K562 (cell line): ENCODE data around the gene SIGLEC6. TPM values are rescaled to one million over a fixed set of nuclear protein-coding genes. Genes with fewer than 3 reads are reported as not detected.

ENCODE experiments used
- CREM ChIP-seq: IDR thresholded peaks from 2 replicates; pipeline ENCODE4 v1.6.1; 2014; ENCODE audit warnings: antibody characterized with exemption, low read depth
- CXXC5 ChIP-seq: fragments of 250-450 bp; sonication (Bioruptor Pico); IDR thresholded peaks from 2 replicates; pipeline ENCODE4 v1.8.0; 2022; ENCODE audit warnings: inconsistent platforms, mild to moderate bottlenecking, moderate library complexity
- HCFC1 ChIP-seq: IDR thresholded peaks from 2 replicates; pipeline ENCODE4 v1.6.1; 2012; ENCODE audit warnings: low read depth, low read length, improper control_type of control experiment
- PCBP1 ChIP-seq: fragments of 200-400 bp; formaldehyde crosslinking; IDR thresholded peaks from 2 replicates; pipeline ENCODE4 v1.6.1; 2018; ENCODE audit warnings: mild to moderate bottlenecking, low read depth, low read length; ENCODE audit not compliant: poor library complexity, severe bottlenecking
- PURB ChIP-seq: sonication (generic); formaldehyde crosslinking; IDR thresholded peaks from 2 replicates; pipeline ENCODE4 v1.9.0; 2021; ENCODE audit warnings: low read depth, mild to moderate bottlenecking, missing genetic modification reagents
- THRAP3 ChIP-seq: fragments of 450-650 bp; IDR thresholded peaks from 2 replicates; pipeline ENCODE4 v1.6.1; 2016; ENCODE audit warnings: mild to moderate bottlenecking, inconsistent platforms, borderline replicate concordance
- ZBTB17 ChIP-seq: fragments of 450-650 bp; formaldehyde crosslinking; IDR thresholded peaks from 2 replicates; pipeline ENCODE4 v1.4.0; 2020; ENCODE audit warnings: mild to moderate bottlenecking
- polyA plus RNA-seq, 8 experiments: library from polyadenylated mRNA; depleted of rRNA in 4 of 8; stranded (reverse) in 5 of 8; unstranded in 3 of 8; fragments of >200 nt; fragmentation: Nextera tagmentation in 2 of 8; fragmentation: Illumina TruSeq in 1 of 8; extraction: Ambion mirVana in 2 of 8; extraction: Trizol in 1 of 8; gene quantifications; 2 replicates each; pipeline versions ENCODE4 v1.2.1 to v1.2.3, GENCODE V29; 2011 to 2014; ENCODE audit warnings: inconsistent platforms in 1 of 8, missing spikeins in 1 of 8
- total RNA-seq, 7 experiments: library from RNA; depleted of rRNA in 6 of 7; stranded (reverse); fragments of >200 nt in 6 of 7; fragmentation: Illumina TruSeq in 2 of 7; extraction: Trizol in 2 of 7; gene quantifications; 2 replicates each; pipeline versions ENCODE4 v1.2.1 to v1.2.3, GENCODE V29; 2011 to 2021; ENCODE audit warnings: low replicate concordance in 1 of 7
- TF ChIP-seq, protein P1 (sequence below), 2 experiments: fragments of 450-650 bp; formaldehyde crosslinking in 1 of 2; IDR thresholded peaks; 2 replicates each; pipeline versions ENCODE4 v1.4.0 to v1.6.1; 2014 to 2020; ENCODE audit warnings: mild to moderate bottlenecking in 2 of 2, borderline replicate concordance in 1 of 2, low read depth in 1 of 2
- TF ChIP-seq, protein P2 (sequence below): fragments of 450-650 bp; IDR thresholded peaks from 2 replicates; pipeline ENCODE4 v1.6.1; 2018; ENCODE audit not compliant: partially characterized antibody
- TF ChIP-seq, protein P3 (sequence below), 2 experiments: IDR thresholded peaks in 1 of 2; conservative IDR thresholded peaks in 1 of 2; 2 replicates each; pipeline ENCODE4 v1.6.1; 2016; ENCODE audit warnings: low read depth in 2 of 2, mild to moderate bottlenecking in 1 of 2, missing compliant biosample characterization in 1 of 2, missing genetic modification characterization in 1 of 2, moderate library complexity in 1 of 2

SIGLEC6 gene
- total and polyA plus RNA-seq, 9 of the 15 experiments (the other 6 are each of a cell fraction or from before 2014, with no cell fraction given) = 0.03 to 17.5 (median 0.71) TPM

DNA sequence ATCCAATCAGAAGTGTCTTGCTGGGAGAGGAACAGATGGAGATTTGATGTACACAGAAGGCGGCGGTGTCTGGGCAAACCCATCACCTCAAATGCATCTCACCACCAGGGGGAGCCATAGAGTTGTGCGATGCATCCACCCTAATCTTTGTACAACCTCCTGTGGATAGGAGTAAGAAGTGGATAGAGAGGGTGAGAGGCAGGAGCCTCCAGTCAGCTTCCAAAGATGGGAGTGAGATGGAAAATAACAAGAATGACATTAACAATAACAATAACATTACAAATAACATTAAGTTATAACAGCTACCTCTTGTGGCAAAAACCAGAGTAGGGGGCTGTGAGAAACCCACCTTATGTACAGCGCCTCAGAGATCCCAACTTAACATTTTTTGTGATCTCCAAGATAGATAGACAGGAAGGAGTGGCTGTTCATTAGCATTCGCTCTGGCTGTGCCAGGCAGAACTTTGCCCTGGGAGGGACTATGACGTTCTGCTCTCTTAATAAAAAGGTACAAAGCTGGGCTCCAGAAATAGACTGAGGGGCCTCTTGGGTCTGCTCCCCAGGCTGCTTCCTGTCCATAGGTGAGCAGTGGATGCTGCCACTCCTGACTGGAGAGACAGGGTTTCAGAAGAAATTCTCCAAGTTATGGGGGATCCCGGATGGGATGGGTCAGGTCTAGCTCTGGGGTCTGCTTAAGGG is 58.3 kb downstream of the SIGLEC6 start (continued):
- TF ChIP-seq, protein P1, sequence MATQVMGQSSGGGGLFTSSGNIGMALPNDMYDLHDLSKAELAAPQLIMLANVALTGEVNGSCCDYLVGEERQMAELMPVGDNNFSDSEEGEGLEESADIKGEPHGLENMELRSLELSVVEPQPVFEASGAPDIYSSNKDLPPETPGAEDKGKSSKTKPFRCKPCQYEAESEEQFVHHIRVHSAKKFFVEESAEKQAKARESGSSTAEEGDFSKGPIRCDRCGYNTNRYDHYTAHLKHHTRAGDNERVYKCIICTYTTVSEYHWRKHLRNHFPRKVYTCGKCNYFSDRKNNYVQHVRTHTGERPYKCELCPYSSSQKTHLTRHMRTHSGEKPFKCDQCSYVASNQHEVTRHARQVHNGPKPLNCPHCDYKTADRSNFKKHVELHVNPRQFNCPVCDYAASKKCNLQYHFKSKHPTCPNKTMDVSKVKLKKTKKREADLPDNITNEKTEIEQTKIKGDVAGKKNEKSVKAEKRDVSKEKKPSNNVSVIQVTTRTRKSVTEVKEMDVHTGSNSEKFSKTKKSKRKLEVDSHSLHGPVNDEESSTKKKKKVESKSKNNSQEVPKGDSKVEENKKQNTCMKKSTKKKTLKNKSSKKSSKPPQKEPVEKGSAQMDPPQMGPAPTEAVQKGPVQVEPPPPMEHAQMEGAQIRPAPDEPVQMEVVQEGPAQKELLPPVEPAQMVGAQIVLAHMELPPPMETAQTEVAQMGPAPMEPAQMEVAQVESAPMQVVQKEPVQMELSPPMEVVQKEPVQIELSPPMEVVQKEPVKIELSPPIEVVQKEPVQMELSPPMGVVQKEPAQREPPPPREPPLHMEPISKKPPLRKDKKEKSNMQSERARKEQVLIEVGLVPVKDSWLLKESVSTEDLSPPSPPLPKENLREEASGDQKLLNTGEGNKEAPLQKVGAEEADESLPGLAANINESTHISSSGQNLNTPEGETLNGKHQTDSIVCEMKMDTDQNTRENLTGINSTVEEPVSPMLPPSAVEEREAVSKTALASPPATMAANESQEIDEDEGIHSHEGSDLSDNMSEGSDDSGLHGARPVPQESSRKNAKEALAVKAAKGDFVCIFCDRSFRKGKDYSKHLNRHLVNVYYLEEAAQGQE (IDR thresholded peaks at IDR 0.05; ENCODE audit: borderline replicate concordance) = peak; percentile 96
- TF ChIP-seq, protein P1 (CRISPR knock-in tag; IDR thresholded peaks at IDR 0.05; ENCODE audit: low read depth) = 0 out of 2 replicates have a peak, but pooled peaks have one; percentile 32
- TF ChIP-seq, protein P2, sequence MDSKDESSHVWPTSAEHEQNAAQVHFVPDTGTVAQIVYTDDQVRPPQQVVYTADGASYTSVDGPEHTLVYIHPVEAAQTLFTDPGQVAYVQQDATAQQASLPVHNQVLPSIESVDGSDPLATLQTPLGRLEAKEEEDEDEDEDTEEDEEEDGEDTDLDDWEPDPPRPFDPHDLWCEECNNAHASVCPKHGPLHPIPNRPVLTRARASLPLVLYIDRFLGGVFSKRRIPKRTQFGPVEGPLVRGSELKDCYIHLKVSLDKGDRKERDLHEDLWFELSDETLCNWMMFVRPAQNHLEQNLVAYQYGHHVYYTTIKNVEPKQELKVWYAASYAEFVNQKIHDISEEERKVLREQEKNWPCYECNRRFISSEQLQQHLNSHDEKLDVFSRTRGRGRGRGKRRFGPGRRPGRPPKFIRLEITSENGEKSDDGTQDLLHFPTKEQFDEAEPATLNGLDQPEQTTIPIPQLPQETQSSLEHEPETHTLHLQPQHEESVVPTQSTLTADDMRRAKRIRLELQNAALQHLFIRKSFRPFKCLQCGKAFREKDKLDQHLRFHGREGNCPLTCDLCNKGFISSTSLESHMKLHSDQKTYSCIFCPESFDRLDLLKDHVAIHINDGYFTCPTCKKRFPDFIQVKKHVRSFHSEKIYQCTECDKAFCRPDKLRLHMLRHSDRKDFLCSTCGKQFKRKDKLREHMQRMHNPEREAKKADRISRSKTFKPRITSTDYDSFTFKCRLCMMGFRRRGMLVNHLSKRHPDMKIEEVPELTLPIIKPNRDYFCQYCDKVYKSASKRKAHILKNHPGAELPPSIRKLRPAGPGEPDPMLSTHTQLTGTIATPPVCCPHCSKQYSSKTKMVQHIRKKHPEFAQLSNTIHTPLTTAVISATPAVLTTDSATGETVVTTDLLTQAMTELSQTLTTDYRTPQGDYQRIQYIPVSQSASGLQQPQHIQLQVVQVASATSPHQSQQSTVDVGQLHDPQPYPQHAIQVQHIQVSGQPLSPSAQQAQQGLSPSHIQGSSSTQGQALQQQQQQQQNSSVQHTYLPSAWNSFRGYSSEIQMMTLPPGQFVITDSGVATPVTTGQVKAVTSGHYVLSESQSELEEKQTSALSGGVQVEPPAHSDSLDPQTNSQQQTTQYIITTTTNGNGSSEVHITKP = peak; percentile 17
- TF ChIP-seq THRAP3 (no peak), CREM (peak; percentile 46; the same call in 1 of the 2 replicates), PCBP1 (no peak), PURB (no peak), HCFC1 (0 out of 2 replicates have a peak, but pooled peaks have one; percentile 23), CXXC5 (CRISPR knock-in tag) (no peak), ZBTB17 (CRISPR knock-in tag) (no peak)
- TF ChIP-seq, protein P3, sequence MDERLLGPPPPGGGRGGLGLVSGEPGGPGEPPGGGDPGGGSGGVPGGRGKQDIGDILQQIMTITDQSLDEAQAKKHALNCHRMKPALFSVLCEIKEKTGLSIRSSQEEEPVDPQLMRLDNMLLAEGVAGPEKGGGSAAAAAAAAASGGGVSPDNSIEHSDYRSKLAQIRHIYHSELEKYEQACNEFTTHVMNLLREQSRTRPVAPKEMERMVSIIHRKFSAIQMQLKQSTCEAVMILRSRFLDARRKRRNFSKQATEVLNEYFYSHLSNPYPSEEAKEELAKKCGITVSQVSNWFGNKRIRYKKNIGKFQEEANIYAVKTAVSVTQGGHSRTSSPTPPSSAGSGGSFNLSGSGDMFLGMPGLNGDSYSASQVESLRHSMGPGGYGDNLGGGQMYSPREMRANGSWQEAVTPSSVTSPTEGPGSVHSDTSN (CRISPR knock-in tag; IDR thresholded peaks at IDR 0.05; ENCODE audit: low read depth) = no peak
- TF ChIP-seq, protein P3 (tag; conservative IDR thresholded peaks at IDR 0.05; ENCODE audit: low read depth) = 0 out of 2 replicates have a peak, but pooled peaks have one; percentile 14
